Fibroblast of skin of left biceps (primary cell): ENCODE results near the gene OR4B1.
"Not testable (repeated sequence)": the region's sequence is repeated elsewhere in the genome, so short reads cannot be mapped to it uniquely, and the experiment has no call there.

Experiments used
- DNase-seq, 2 experiments: peaks; one replicate each; pipeline ENCODE4 v3.0.0-alpha.2; 2013; ENCODE audit warnings: low read depth in 2 of 2

Gene OR4B1

GRCh38 chr11:48216510-48216909 is at the start of gene OR4B1:
TSS of gene OR4B1 (plus strand) at chr11:48216810. CDS start at chr11:48216810, 0 bp downstream.
- DNase-seq = no peak

- DNase-seq = no peak
These were observed 49.2 kb upstream of the OR4B1 start for GRCh38 chr11:48167380-48167779.

GRCh38 chr11:48168815-48169214 is 47.8 kb upstream of the OR4B1 start:
- no peak for DNase-seq

GRCh38 chr11:48169259-48169658 is 47.4 kb upstream of the OR4B1 start:
- DNase-seq = no peak

DNA sequence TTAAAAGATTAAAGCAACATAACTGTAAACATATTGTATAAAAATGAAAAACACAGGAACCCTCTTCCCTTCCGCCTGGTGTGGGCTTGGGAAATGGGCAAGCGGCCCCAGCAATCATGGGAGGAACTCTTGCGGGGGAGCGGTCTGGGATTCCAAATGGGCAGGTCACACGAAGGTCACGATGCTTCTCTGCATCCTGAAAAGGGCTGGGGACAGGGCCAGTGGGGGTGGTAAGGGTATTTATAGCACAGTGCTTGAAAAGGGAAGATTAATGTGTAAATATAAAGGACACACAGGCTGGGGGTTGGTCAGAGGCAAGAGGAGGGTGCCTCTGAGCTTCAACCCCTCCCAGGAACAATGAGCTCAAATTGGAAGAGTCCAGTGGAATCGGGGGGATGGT is 46.9 kb upstream of the OR4B1 start:
- no peak for DNase-seq

DNA sequence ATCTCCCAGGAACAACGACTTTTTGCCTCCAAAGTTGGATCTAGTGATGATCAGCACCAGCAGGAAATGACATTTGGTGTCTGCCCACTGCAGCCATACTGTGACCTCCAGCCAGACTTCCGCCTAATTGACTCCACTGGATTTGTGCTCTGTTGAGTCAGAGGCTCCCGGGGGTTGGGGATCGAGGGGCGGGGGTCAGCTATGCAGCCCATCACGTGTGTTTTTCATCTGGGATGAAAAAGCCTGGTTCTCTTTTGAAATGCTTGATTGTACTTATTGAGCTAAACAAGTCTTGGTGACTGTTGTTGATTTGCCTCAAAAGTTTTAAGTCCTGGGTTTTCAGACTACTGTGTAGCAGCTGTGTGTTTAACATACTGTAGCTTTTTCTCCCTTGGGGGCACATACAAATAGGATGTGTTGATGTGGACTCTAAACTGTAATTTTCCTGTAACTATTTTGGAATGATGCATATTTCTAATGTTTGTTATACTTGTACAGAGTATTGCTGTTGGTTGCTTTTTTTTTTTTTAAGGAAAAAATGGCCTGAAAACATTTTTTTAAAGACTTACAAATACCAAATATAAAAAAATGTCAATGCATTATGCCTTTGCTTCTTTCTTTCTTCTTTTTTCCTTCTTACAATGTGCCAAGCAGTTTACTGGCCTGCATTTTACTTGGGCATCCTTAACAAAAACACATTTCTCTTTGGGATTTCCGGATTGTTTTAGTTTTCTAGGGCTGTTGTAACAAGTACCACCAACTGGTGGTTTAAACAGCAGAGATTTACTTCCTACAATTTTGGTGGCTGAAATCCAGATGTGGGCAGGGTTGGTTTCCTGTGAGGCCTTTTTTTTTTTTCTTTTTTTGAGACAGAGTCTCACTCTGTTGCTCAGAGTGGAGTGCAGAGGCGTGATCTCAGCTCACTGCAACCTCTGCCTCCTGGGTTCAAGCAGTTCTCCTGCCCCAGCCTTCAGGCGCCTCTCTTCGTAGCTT is 46.1 kb upstream of the OR4B1 start:
- no peak for DNase-seq

DNA sequence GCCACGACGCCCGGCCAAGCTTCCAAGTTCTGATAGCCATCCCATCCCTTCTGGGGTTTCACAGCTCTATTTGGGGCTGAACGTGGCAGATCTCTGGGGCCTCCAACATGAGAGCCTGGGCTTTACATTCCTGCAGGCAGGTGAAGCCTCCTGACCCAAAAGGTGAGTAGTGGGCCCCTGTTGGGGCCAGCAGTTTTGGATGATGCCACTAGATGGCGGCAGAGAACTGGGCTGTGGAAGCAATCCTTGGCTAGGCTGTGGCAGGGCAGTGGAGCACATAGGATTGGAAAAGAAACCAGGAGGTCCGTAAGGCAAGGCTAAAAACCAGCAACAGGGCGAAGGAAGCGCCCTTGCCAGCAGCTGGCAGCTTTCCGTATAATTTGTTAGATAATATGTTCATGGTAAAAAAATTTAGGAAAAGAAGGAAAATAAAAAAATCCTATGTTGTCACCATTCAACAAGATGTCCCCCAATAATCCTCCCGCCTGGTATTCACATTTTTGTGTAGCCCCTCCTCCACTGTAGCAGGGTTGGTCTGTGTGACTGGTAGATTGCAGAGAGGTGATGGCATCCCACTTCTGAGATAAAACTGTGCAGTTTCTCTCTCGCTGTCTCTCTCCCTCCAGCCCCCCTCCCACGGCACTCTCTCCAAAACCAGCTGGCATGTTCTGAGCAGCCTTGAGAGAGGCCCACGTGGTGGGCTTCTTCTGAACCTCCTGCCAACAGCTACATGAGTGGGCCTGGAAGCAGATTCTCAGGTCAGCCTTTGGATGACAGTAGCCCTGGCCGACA is 43.6 kb upstream of the OR4B1 start:
- no peak for DNase-seq

- no peak for DNase-seq
These were observed 38.9 kb upstream of the OR4B1 start for GRCh38 chr11:48177661-48178060.

GRCh38 chr11:48180627-48181026 is 36.0 kb upstream of the OR4B1 start:
- no peak for DNase-seq

DNA sequence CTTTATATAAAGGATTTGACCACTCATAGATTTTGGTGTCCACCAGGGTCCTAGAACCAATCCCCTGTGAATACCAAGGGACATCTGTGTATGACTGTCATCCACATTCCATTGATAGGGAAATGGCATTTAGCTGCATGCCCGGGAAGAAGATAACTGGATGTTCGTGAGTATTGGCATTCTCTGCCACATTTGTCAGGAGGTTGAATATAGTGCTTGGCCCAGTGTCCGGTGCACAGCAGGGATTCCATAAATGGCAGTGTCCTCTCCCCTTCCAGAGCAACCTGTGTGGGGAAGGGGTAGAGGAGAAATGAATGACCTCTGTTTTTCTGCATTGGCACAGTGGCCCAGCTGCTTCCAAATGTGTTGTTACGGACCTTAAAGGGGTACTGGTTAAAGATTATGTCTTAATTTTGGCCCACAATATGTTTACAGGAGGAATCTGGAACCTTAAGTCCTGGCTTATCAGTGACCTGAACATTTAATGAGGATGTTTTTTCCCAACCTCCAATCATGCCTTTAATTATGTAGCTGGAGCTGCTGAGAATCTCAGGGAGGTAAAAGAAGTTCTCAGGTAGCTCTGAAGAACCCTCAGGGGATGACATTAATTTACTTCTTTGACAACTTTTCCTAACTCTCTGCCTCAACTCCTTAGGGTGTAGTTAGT is 33.6 kb upstream of the OR4B1 start:
- DNase-seq = no peak

DNA sequence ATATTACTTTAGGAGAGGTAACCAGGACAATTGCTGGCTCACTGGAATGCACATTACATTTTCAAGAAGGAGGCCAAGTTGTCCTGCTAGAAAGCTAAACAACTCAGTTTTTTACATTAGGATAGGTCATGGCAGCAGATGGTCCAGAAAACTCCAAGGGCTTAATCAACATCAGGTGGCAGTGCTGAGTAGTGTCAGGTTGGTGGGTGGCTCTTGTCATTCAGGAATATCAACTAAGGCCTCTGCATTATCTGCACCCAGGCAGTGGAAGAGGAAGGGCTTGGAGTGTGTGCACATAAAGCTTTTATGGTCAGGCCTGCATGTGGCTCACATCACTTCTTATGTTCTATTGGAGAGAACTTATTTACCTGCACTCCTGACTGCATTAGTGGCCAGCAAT is 32.2 kb upstream of the OR4B1 start:
- DNase-seq = no peak

DNA sequence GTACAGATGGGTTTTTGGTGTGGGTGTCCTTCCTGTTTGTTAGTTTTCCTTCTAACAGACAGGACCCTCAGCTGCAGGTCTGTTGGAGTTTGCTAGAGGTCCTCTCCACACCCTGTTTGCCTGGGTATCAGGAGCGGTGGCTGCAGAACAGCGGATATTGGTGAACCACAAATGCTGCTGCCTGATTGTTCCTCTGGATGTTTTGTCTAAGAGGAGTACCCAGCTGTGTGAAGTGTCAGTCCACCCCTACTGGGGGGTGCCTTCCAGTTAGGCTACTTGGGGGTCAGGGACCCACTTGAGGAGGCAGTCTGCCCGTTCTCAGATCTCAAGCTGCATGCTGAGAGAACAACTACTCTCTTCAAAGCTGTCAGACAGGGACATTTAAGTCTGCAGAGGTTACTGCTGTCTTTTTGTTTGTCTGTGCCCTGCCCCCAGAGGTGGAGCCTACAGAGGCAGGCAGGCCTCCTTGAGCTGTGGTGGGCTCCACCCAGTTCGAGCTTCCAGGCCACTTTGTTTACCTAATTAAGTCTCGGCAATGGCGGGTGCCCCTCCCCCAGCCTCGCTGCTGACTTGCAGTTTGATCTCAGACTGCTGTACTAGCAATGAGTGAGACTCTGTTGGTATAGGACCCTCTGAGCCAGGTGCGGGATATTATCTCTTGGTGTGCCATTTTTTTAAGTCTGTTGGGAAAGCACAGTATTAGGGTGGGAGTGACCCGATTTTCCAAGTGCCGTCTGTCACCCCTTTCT is 25.5 kb upstream of the OR4B1 start:
- not testable (repeated sequence) for DNase-seq

DNA sequence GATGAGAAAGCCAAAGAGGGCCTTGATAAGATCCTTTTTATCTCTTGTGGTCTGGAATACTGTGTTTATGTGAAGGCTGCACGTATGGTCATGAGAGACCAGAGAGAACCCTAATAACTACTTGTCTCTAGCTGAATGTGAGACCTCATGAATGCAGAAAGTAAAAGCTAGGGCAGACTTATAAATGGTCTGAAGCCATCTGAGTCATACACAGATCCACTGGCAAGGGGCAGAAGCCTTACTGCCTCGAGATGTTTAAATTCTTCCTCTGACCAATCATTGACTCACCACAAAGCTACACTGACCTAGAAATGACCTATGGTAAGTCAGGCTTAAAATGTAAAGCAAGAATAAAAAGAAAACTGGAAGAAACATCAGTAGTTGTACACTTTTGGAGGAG is 22.7 kb upstream of the OR4B1 start:
- DNase-seq = no peak

- no peak for DNase-seq
These were observed 8.7 kb upstream of the OR4B1 start for GRCh38 chr11:48207881-48208280.

GRCh38 chr11:48210052-48210451 is 6.6 kb upstream of the OR4B1 start:
- DNase-seq = no peak

DNA sequence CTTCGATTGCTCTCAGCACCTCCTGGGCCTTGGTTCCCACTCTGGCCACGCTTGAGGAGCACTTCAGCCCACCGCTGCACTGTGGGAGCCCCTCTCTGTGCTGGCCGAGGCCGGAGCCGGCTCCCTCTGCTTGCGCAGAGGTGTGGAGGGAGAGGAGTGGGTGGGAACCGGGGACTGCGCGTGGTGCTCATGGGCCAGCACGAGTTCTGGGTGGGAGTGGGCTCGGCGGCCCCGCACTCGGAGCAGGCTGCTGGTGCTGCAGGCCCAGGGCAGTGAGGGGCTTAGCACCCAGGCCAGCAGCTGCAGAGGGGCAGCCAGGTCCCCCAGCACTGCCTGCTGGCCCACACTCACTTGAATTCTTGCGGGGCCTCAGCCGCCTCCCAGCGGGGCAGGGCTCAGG is 12.2 kb downstream of the OR4B1 start:
- no peak for DNase-seq

DNA sequence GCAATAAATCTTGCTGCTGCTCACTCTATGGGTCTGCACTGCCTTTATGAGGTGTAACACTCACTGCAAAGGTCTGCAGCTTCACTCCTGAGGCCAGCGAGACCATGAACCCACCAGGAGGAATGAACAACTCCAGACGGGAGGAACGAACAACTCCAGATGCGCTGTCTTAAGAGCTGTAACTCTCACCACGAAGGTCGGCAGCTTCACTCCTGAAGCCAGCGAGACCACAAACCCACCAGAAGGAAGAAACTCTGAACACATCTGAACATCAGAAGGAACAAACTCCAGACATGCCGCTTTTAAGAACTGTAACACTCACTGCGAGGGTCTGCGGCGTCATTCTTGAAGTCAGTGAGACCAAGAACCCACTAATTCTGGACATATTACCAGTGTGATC is 13.4 kb downstream of the OR4B1 start:
- DNase-seq = not testable (repeated sequence)

- DNase-seq = no peak
These were observed 21.1 kb downstream of the OR4B1 start for GRCh38 chr11:48237727-48238126.

GRCh38 chr11:48242501-48242900 is 25.9 kb downstream of the OR4B1 start:
- no peak for DNase-seq

- DNase-seq = no peak
These were observed 28.2 kb downstream of the OR4B1 start, which contains the start of gene OR4X2 for GRCh38 chr11:48244804-48245203. TSS of gene OR4X2 (plus strand) at chr11:48245104. CDS start at chr11:48245104, 0 bp downstream.

GRCh38 chr11:48248902-48249301 is 32.3 kb downstream of the OR4B1 start:
- no peak for DNase-seq
